Measurements from ENCODE around the gene LRCOL1. TPM values are rescaled to one million over a fixed set of nuclear protein-coding genes. Genes with fewer than 3 reads are reported as not detected.

LRCOL1 gene
- total and polyA plus RNA-seq, 12 donors: 0.17 to 0.28 TPM; not detected in 10

GRCh38 chr12:132582582-132583410 lies 27.6 kb downstream of the LRCOL1 start:
- ATAC-seq (peak in 2 of 8 donors; percentile 13 to 22), DNase-seq (no peak)
- no peaks in the 10 kb centered on the region for H3K9me3 ChIP-seq
- H3K4me3 ChIP-seq: peak overlapping the region in 8 of 10 donors; percentile 1 to 45 (median 40)
- H3K27ac ChIP-seq: no peak overlapping the region
- no peaks in the 10 kb centered on the region for H3K27me3 ChIP-seq
- 68 to 71% methylated on average over 68 to 89 of the region's 89 CpGs for WGBS, 2 donors
- H3K36me3 ChIP-seq: peaks cover 0 to 44% (median 0%) of the 10 kb centered on the region in 9 donors
- TF ChIP-seq CTCF (IDR thresholded peaks at IDR 0.05): no peak
- no peaks in the 10 kb centered on the region for H3K4me1 ChIP-seq
- intact Hi-C loops (cut with DNase I): no loop called here

- no peaks in the 10 kb centered on the region for H3K9me3 ChIP-seq
- H3K27ac ChIP-seq: no peak overlapping the region
- intact Hi-C loops (cut with DNase I): no loop called here
- peak overlapping the region in 6 of 10 donors; percentile 35 to 45 (median 42) for H3K4me3 ChIP-seq
- WGBS, 2 donors: 58 to 60% methylated on average over 24 of the region's 24 CpGs
- ATAC-seq (peak; percentile 9 to 59 (median 40)), DNase-seq (peak; percentile 24 to 59)
- no peaks in the 10 kb centered on the region for H3K27me3 ChIP-seq
- no peaks in the 10 kb centered on the region for H3K4me1 ChIP-seq
- no peak for TF ChIP-seq CTCF (IDR thresholded peaks at IDR 0.05)
- peaks cover 0 to 52% (median 4%) of the 10 kb centered on the region in 9 donors for H3K36me3 ChIP-seq
Measured at GRCh38 chr12:132582058-132582420, 28.3 kb downstream of the LRCOL1 start.

- Histone ChIP-seq H3K9me3 (no peaks in the 10 kb centered on the region), H3K27me3 (no peaks in the 10 kb centered on the region), H3K4me1 (no peaks in the 10 kb centered on the region), H3K4me3 (peak overlapping the region in 1 of 10 donors; percentile 38), H3K27ac (no peak overlapping the region), H3K36me3 (peaks cover 0 to 57% (median 6%) of the 10 kb centered on the region in 9 donors)
- DNase-seq: no peak
- peak in 4 of 8 donors; percentile 4 to 15 (median 8) for ATAC-seq
- intact Hi-C loops (cut with DNase I): no loop called here
- no peak for TF ChIP-seq CTCF (IDR thresholded peaks at IDR 0.05)
- 83 to 87% methylated on average over 16 to 17 of the region's 17 CpGs for WGBS, 2 donors
Measured at GRCh38 chr12:132581348-132582057, 28.9 kb downstream of the LRCOL1 start.

- Histone ChIP-seq H3K4me3 (no peak overlapping the region), H3K4me1 (no peaks in the 10 kb centered on the region), H3K27me3 (no peaks in the 10 kb centered on the region), H3K27ac (no peak overlapping the region), H3K9me3 (no peaks in the 10 kb centered on the region), H3K36me3 (peaks cover 0 to 64% (median 8%) of the 10 kb centered on the region in 9 donors)
- intact Hi-C loops (cut with DNase I): no loop called here
- 95 to 96% methylated on average over 12 of the region's 12 CpGs for WGBS, 2 donors
- DNase-seq: no peak
- TF ChIP-seq CTCF (IDR thresholded peaks at IDR 0.05): no peak
- ATAC-seq: no peak
Measured at GRCh38 chr12:132580701-132581292, 29.6 kb downstream of the LRCOL1 start.

All from heart right ventricle (tissue), 16 donors.